HCT116 (cell line): Measurements from ENCODE around the gene PPP1R12B. TPM values are rescaled to one million over a fixed set of nuclear protein-coding genes. Genes with fewer than 3 reads are reported as not detected.
"Not testable (repeated sequence)": the region's sequence is repeated elsewhere in the genome, so short reads cannot be mapped to it uniquely, and the experiment has no call there.

ENCODE experiments used
- ATAC-seq: fragments of 200-7000 bp; cut with Tn5 transposase; 2 replicates; pipeline ENCODE4 v1.9.1; 2020; ENCODE audit warnings: mild to moderate bottlenecking, moderate library complexity
- BruUV-seq: library from RNA; stranded (reverse); fragments of 400-500 nt; replicated peaks from 2 replicates; lab custom pipeline; 2021; lab: Mats Ljungman, UMichigan
- CTCF ChIA-PET: fragments of 300-600 bp; sonication (Branson Sonifier 250); formaldehyde crosslinking; loops from one replicate; lab custom pipeline; 2021; ENCODE audit warnings: antibody characterized with exemption; lab: Charles Lee
- POLR2A ChIA-PET: fragments of 300-600, 350-600 bp; sonication (Branson Sonifier 250); formaldehyde crosslinking; loops from one replicate; lab custom pipeline; 2021; ENCODE audit warnings: antibody characterized with exemption; lab: Charles Lee
- RAD21 ChIA-PET, 2 experiments: fragments of 300-600 bp; sonication (Branson Sonifier 250); formaldehyde crosslinking; loops; one replicate each; lab custom pipeline; 2023; ENCODE audit warnings: low total read pairs in 2 of 2; ENCODE audit not compliant: uncharacterized antibody in 2 of 2, unreplicated experiment in 2 of 2, low non-redundant PET in 1 of 2; lab: Charles Lee
- DNase-seq: peaks from one replicate; pipeline ENCODE4 v3.0.0-alpha.2; 2010; ENCODE audit warnings: low read depth, low spot score
- H2AFZ ChIP-seq: fragments of 200-600 bp; shearing (Covaris generic), sonication (generic); 2 replicates; pipeline ENCODE4 v1.6.1; 2017; ENCODE audit warnings: low read depth, mixed run types, mixed read lengths, antibody characterized with exemption, low read length; ENCODE audit not compliant: poor library complexity, severe bottlenecking
- H3K27ac ChIP-seq: 2 replicates; pipeline ENCODE4 v1.5.1; 2012; ENCODE audit warnings: low read depth, low read length
- H3K27me3 ChIP-seq: fragments of 200-600 bp; sonication (generic); 2 replicates; pipeline ENCODE4 v1.6.1; 2016; ENCODE audit warnings: mixed run types, low read length, mixed read lengths; ENCODE audit not compliant: insufficient read depth
- H3K36me3 ChIP-seq, 2 experiments: fragments of 200-500 bp in 1 of 2; fragments of 200-600 bp in 1 of 2; sonication (Bioruptor generic) in 1 of 2; sonication (generic) in 1 of 2; 2 replicates each; pipeline versions ENCODE4 v1.5.1 to v1.6.1; 2014 to 2016; ENCODE audit warnings: low read length in 2 of 2, inconsistent platforms in 1 of 2, mixed read lengths in 1 of 2, mixed run types in 1 of 2; ENCODE audit not compliant: insufficient read depth in 2 of 2, control insufficient read depth in 1 of 2
- H3K4me1 ChIP-seq, 2 experiments: fragments of 200-600 bp in 1 of 2; sonication (generic) in 1 of 2; 2 replicates each; pipeline versions ENCODE4 v1.5.1 to v1.6.1; 2012 to 2017; ENCODE audit warnings: low read length in 2 of 2, inconsistent platforms in 1 of 2, mild to moderate bottlenecking in 1 of 2, mixed read lengths in 1 of 2, mixed run types in 1 of 2, moderate library complexity in 1 of 2; ENCODE audit not compliant: insufficient read depth in 2 of 2, control insufficient read depth in 1 of 2
- H3K4me2 ChIP-seq: fragments of 200-600 bp; sonication (generic); 2 replicates; pipeline ENCODE4 v1.6.1; 2017; ENCODE audit warnings: mixed run types, low read length, mixed read lengths
- H3K4me3 ChIP-seq, 2 experiments: fragments of 200-600 bp in 1 of 2; sonication (generic) in 1 of 2; replicated peaks in 1 of 2; 2 replicates each; pipeline ENCODE4 v1.5.1; 2011 to 2016; ENCODE audit warnings: low read length in 2 of 2, control low read depth in 1 of 2, low read depth in 1 of 2, mild to moderate bottlenecking in 1 of 2, mixed read lengths in 1 of 2, mixed run types in 1 of 2
- H3K79me2 ChIP-seq: fragments of 200-600 bp; sonication (generic); 2 replicates; pipeline ENCODE4 v1.6.1; 2017; ENCODE audit warnings: mild to moderate bottlenecking, mixed run types, low read length, moderate library complexity, mixed read lengths; ENCODE audit not compliant: insufficient read depth
- H3K9ac ChIP-seq: fragments of 200-600 bp; sonication (generic); 2 replicates; pipeline ENCODE4 v1.6.1; 2016; ENCODE audit warnings: low read length, mixed read lengths
- H3K9me2 ChIP-seq: fragments of 200-600 bp; sonication (generic), shearing (Covaris generic); 2 replicates; pipeline ENCODE4 v1.6.1; 2017; ENCODE audit warnings: mixed run types, mild to moderate bottlenecking, moderate library complexity; ENCODE audit not compliant: insufficient read depth
- H3K9me3 ChIP-seq, 2 experiments: fragments of 200-500 bp in 1 of 2; fragments of 200-600 bp in 1 of 2; sonication (Bioruptor generic) in 1 of 2; sonication (generic) in 1 of 2; 2 replicates each; pipeline ENCODE4 v1.6.1; 2014 to 2017; ENCODE audit warnings: low read length in 2 of 2, mixed read lengths in 2 of 2, inconsistent platforms in 1 of 2, low read depth in 1 of 2, mild to moderate bottlenecking in 1 of 2, mixed run types in 1 of 2, moderate library complexity in 1 of 2; ENCODE audit not compliant: control insufficient read depth in 1 of 2, insufficient read depth in 1 of 2
- H4K20me1 ChIP-seq: fragments of 200-600 bp; sonication (generic), shearing (Covaris generic); 2 replicates; pipeline ENCODE4 v1.6.1; 2017; ENCODE audit warnings: mixed run types, mild to moderate bottlenecking, moderate library complexity; ENCODE audit not compliant: insufficient read depth
- ATF3 ChIP-seq: IDR thresholded peaks from 2 replicates; pipeline ENCODE4 v1.6.1; 2012
- CEBPB ChIP-seq: IDR thresholded peaks from 2 replicates; pipeline ENCODE4 v1.6.1; 2012; ENCODE audit warnings: low read depth
- EGR1 ChIP-seq: IDR thresholded peaks from 2 replicates; pipeline ENCODE4 v1.6.1; 2012; ENCODE audit warnings: low read depth
- EZH2 ChIP-seq: fragments of 200-600 bp; sonication (generic); IDR thresholded peaks from 2 replicates; pipeline ENCODE4 v1.6.1; 2017; ENCODE audit warnings: antibody characterized with exemption, mixed run types
- EZH2phosphoT487 ChIP-seq: fragments of 200-600 bp; IDR thresholded peaks from 2 replicates; pipeline ENCODE4 v1.6.1; 2018; ENCODE audit warnings: antibody characterized with exemption, borderline replicate concordance
- FOSL1 ChIP-seq: IDR thresholded peaks from 2 replicates; pipeline ENCODE4 v1.6.1; 2012; ENCODE audit warnings: low read depth
- JUND ChIP-seq: IDR thresholded peaks from 2 replicates; pipeline ENCODE4 v1.6.1; 2012
- POLR2A ChIP-seq: IDR thresholded peaks from 2 replicates; pipeline ENCODE4 v1.7.0; 2011; ENCODE audit warnings: borderline replicate concordance; ENCODE audit not compliant: insufficient read depth, insufficient read length; ENCODE audit errors: extremely low read depth
- RAD21 ChIP-seq: IDR thresholded peaks from 2 replicates; pipeline ENCODE4 v1.6.1; 2012; ENCODE audit warnings: low read depth, mild to moderate bottlenecking
- REST ChIP-seq: IDR thresholded peaks from 2 replicates; pipeline ENCODE4 v1.6.1; 2012; ENCODE audit warnings: low read depth
- SP1 ChIP-seq: IDR thresholded peaks from 2 replicates; pipeline ENCODE4 v1.6.1; 2012; ENCODE audit warnings: low read depth
- ZBTB33 ChIP-seq: IDR thresholded peaks from 2 replicates; pipeline ENCODE4 v1.6.1; 2011; ENCODE audit warnings: mild to moderate bottlenecking, low read length, moderate library complexity; ENCODE audit not compliant: insufficient replicate concordance; ENCODE audit errors: extremely low read depth
- ZFX ChIP-seq: fragments of 450-650 bp; IDR thresholded peaks from 2 replicates; pipeline ENCODE4 v1.6.1; 2017
- ZNF274 ChIP-seq: fragments of 200-500 bp; sonication (Bioruptor generic); IDR thresholded peaks from 2 replicates; pipeline ENCODE4 v1.6.1; 2014; ENCODE audit warnings: mild to moderate bottlenecking, low read depth, low read length, inconsistent platforms
- intact Hi-C: fragments of 100-400 bp; cut with micrococcal nuclease; formaldehyde crosslinking; loops from 2 replicates; pipeline ENCODE4 v1.10.0; 2022
- total RNA-seq: library from RNA; stranded (reverse); gene quantifications from one replicate; pipeline ENCODE4 v1.2.1, GENCODE V29; 2021; ENCODE audit not compliant: unreplicated experiment

Gene PPP1R12B
- total RNA-seq, 1 experiment from 2014 or later = 14.3 TPM

- TF ChIP-seq ATF3 = no peak
- TF ChIP-seq EGR1 = no peak
- TF ChIP-seq RAD21 = no peak
- TF ChIP-seq EZH2 = no peak
- TF ChIP-seq POLR2A = no peak
- no peak for TF ChIP-seq SP1
- TF ChIP-seq CEBPB = no peak
- TF ChIP-seq, all 23 proteins: peak for 0
Observed at GRCh38 chr1:202605515-202605914, 257.0 kb downstream of the PPP1R12B start (continued).

- RAD21 ChIA-PET, H3K9ac ChIP-seq, H3K4me1 ChIP-seq, H2AFZ ChIP-seq, BruUV-seq, H3K9me3 ChIP-seq, H3K27ac ChIP-seq, H3K27me3 ChIP-seq, ATAC-seq, intact Hi-C loops, POLR2A ChIA-PET, H3K9me2 ChIP-seq, CTCF ChIA-PET, DNase-seq, H4K20me1 ChIP-seq, H3K36me3 ChIP-seq, H3K4me2 ChIP-seq, H3K4me3 ChIP-seq, H3K79me2 ChIP-seq: not testable (repeated sequence)
Observed at GRCh38 chr1:202612036-202612435, 263.5 kb downstream of the PPP1R12B start.

- no TSS peak for BruUV-seq
- RAD21 ChIA-PET = interaction anchor here in 1 of 2 experiments (1.1 kb wide), 1 partner anchor 13 kb away, joined by 3 read pairs; no protein-coding TSS in a partner anchor
- POLR2A ChIA-PET = no interaction called here
- no peak for TF ChIP-seq ZNF274
- no peak for TF ChIP-seq SP1
- no peak for TF ChIP-seq ZFX
- TF ChIP-seq FOSL1 = no peak
- TF ChIP-seq EZH2phosphoT487 = no peak
- TF ChIP-seq ZBTB33 = no peak
- no peak for TF ChIP-seq REST
- no peak for TF ChIP-seq JUND
- TF ChIP-seq POLR2A = no peak
- TF ChIP-seq RAD21 = no peak
- no peak for TF ChIP-seq EZH2
Observed at GRCh38 chr1:202613571-202613970, 265.1 kb downstream of the PPP1R12B start.

More at GRCh38 chr1:202613571-202613970, 265.1 kb downstream of the PPP1R12B start:
- CTCF ChIA-PET = interaction anchor here (1.0 kb wide), 1 partner anchor 149 kb away, joined by 9 read pairs; no protein-coding TSS in a partner anchor
- intact Hi-C loops = no loop called here
- no peaks in the 10 kb centered on the region for H4K20me1 ChIP-seq
- no peak for DNase-seq
- H3K27me3 ChIP-seq = no peaks in the 10 kb centered on the region
- H3K4me3 ChIP-seq = no peak overlapping the region
- H2AFZ ChIP-seq = no peak overlapping the region
- H3K9me2 ChIP-seq = no peaks in the 10 kb centered on the region
- no peak for ATAC-seq
- H3K9ac ChIP-seq = no peak overlapping the region
- H3K79me2 ChIP-seq = no peaks in the 10 kb centered on the region
- H3K9me3 ChIP-seq = no peaks in the 10 kb centered on the region
- H3K4me1 ChIP-seq = peaks cover 6% of the 10 kb centered on the region in 2 experiments; a peak in 3 of 4 replicates
- H3K36me3 ChIP-seq = no peaks in the 10 kb centered on the region
- H3K27ac ChIP-seq = no peak overlapping the region
- no peak overlapping the region for H3K4me2 ChIP-seq
